Stomach smooth muscle (tissue), 2 donors: ENCODE results near the gene PDK1.
"Not testable (repeated sequence)": the region's sequence is repeated elsewhere in the genome, so short reads cannot be mapped to it uniquely, and the experiment has no call there.

Experiments
- H3K27ac ChIP-seq: one replicate; pipeline ENCODE4 v1.7.0; 2013; ENCODE audit warnings: mild to moderate bottlenecking, low read length, inconsistent platforms
- H3K27me3 ChIP-seq, 2 donors: one replicate each; pipeline ENCODE4 v1.7.0; 2013; ENCODE audit warnings: low read length in 2 of 2; ENCODE audit not compliant: insufficient read depth in 2 of 2, control insufficient read depth in 1 of 2
- H3K36me3 ChIP-seq, 2 donors: one replicate each; pipeline ENCODE4 v1.7.0; 2013; ENCODE audit warnings: low read length in 2 of 2; ENCODE audit not compliant: control insufficient read depth in 2 of 2, insufficient read depth in 2 of 2
- H3K4me1 ChIP-seq: one replicate; pipeline ENCODE4 v1.7.0; 2013; ENCODE audit warnings: low read length; ENCODE audit not compliant: control insufficient read depth, insufficient read depth
- H3K4me3 ChIP-seq, 2 donors: one replicate each; pipeline ENCODE4 v1.7.0; 2013; ENCODE audit warnings: low read length in 2 of 2
- H3K9ac ChIP-seq, 2 donors: one replicate each; pipeline ENCODE4 v1.7.0; 2013; ENCODE audit warnings: low read length in 2 of 2, mild to moderate bottlenecking in 1 of 2
- H3K9me3 ChIP-seq, 2 donors: one replicate each; pipeline ENCODE4 v1.7.0; 2013; ENCODE audit warnings: low read length in 2 of 2; ENCODE audit not compliant: control insufficient read depth in 2 of 2
- donor health status: healthy.
- donor health status: Pancreatic carcinoma.

The PDK1 gene

DNA sequence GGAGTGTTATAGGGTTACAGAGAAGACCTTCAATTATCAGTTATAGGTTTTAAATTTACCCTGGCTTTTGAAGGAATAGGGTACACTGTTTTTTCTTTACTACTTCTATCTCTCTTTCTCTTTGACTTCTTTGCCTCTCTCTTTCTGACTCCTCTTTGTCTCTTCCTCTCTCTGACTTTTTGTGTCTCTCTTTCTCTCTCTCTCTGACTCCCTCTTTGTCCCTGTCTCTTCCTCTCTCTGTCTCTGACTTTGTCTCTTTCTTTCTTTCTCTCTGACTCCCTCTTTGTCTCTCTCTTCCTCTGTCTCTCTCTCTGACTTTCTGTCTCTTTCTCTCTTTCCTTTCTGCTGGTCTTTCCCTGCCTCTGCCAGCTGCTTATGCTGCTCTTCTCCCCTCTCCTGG, 36.3 kb downstream of the PDK1 start:
- H3K27ac ChIP-seq, H3K4me1 ChIP-seq, H3K27me3 ChIP-seq, H3K9me3 ChIP-seq, H3K9ac ChIP-seq, H3K4me3 ChIP-seq: not testable (repeated sequence)
- peaks cover 3 to 17% of the 10 kb centered on the region in 2 donors for H3K36me3 ChIP-seq

DNA sequence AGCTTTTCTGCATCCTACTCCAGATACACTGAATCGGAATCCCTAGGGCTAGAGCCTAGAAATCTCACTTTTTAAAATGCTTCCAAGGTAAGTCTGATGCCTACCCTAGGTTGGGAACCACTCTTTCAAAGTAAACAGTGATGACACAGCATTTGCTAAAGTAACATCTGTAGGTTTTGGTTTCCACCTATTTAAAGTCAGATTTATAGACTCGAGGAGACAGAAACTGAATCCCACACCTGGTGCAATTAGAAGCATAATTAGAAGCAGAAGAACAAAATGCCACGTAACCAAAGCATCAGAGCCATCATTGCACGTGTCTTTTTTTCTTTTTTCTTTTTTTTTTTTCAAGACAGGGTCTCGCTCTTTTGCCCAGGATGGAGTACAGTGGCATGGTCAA, 40.9 kb downstream of the PDK1 start:
- no peak overlapping the region for H3K4me3 ChIP-seq

DNA sequence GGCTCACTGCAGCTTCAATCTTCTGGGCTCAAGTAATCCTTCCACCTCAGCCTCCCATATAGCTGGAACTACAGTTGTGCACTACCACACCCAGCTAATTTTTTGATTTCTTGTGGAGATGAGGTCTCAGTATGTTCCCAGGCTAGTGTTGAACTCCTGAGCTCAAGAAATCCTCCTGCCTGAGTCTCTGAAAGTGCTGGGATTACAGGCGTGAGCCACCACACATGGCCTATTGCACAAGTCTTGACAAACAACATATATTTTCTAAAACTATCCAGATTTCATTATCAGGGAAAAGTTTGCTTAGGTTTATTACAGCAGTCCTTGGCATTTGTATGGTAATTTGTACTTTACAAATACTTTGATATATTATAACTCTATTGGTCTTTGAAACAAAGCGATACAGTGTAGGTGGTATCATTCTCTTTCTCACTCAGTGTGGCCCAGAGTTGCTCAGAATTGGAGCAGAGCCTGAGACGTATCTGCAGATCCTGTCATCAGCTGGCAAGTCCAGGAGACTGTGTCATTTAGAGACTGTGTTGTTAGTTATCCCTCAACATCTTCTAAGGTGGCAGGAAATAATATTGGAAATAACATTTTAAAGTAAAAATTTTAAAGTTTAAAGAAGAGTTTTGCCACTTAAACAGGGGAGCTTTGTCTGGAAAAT, 41.4 kb downstream of the PDK1 start:
- no peak overlapping the region for H3K27ac ChIP-seq
- no peaks in the 10 kb centered on the region for H3K27me3 ChIP-seq
- no peak overlapping the region for H3K9ac ChIP-seq
- H3K4me1 ChIP-seq = no peaks in the 10 kb centered on the region
- no peaks in the 10 kb centered on the region for H3K9me3 ChIP-seq
- no peak overlapping the region for H3K4me3 ChIP-seq
- peaks cover 3 to 4% of the 10 kb centered on the region in 2 donors for H3K36me3 ChIP-seq

More for the DNA sequence above, 40.9 kb downstream of the PDK1 start:
- Histone ChIP-seq H3K36me3 (peaks cover 3 to 4% of the 10 kb centered on the region in 2 donors), H3K27me3 (no peaks in the 10 kb centered on the region), H3K9me3 (no peaks in the 10 kb centered on the region), H3K27ac (no peak overlapping the region), H3K9ac (no peak overlapping the region), H3K4me1 (no peaks in the 10 kb centered on the region)

DNA sequence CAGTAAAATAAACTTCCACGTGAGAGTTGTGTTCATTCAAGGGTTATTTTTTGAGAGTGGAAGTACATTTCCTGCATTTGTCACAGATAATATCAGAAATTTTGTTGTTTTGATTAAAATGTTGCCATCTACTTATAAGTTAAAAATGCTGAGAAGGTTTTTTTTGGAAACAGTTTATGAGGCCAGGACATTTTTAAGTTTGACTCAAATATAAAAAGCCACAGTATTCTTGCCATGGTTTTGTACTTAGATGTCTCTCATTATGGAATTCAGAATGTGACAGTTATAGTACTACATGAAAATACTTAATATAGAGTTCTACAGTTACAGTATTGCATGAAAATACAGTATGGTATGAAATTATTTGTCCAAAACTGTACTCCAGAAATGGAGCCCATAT, 44.1 kb downstream of the PDK1 start:
- Histone ChIP-seq H3K27ac (no peak overlapping the region), H3K4me3 (no peak overlapping the region), H3K27me3 (no peaks in the 10 kb centered on the region), H3K4me1 (no peaks in the 10 kb centered on the region), H3K36me3 (peaks cover 3 to 4% of the 10 kb centered on the region in 2 donors), H3K9ac (no peak overlapping the region), H3K9me3 (no peaks in the 10 kb centered on the region)

DNA sequence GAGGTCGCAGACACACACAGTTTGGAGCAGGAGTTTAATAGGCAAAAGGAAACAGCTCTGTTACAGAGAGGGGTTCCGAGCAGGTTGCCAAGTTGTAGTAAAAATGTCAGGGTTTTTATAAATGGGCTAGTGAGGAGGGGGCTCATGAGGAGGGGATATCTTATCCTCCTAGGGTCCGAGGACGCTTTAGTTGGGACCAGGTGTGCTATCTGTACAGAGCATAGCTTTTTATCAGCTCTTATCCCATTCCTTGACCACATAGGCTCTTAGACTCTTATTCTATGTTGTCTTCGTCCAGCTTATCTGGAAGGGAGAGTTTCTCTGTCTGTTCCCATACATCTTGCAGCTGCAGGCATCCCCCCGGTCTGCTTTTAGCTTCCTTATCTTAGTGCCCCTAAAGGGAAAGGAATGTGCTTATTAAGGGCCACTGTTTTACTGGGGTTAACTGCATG, 44.7 kb downstream of the PDK1 start:
- H3K9me3 ChIP-seq = no peaks in the 10 kb centered on the region
- H3K4me1 ChIP-seq = no peaks in the 10 kb centered on the region
- peaks cover 3 to 4% of the 10 kb centered on the region in 2 donors for H3K36me3 ChIP-seq
- no peak overlapping the region for H3K4me3 ChIP-seq
- H3K27ac ChIP-seq = no peak overlapping the region
- no peak overlapping the region for H3K9ac ChIP-seq
- H3K27me3 ChIP-seq = no peaks in the 10 kb centered on the region

DNA sequence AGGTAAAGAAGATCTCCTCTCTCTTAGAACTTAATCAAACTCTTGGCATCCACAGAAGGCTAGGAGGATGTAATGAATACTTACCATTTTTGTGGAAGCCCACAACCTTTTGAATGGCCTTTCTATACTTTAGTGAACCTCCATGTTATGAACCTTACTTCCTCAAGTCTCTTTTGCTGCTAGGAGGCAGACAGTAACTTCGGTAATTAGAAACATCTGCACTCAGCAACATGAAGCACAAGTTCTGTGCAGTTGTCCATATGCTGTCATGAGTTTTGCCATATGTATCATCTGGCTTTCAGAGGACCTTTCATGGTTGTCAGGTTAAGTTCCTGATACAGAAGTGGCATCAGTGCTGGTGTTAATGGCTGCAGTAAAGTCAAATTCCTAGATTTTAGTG, 50.4 kb downstream of the PDK1 start:
- no peaks in the 10 kb centered on the region for H3K9me3 ChIP-seq

DNA sequence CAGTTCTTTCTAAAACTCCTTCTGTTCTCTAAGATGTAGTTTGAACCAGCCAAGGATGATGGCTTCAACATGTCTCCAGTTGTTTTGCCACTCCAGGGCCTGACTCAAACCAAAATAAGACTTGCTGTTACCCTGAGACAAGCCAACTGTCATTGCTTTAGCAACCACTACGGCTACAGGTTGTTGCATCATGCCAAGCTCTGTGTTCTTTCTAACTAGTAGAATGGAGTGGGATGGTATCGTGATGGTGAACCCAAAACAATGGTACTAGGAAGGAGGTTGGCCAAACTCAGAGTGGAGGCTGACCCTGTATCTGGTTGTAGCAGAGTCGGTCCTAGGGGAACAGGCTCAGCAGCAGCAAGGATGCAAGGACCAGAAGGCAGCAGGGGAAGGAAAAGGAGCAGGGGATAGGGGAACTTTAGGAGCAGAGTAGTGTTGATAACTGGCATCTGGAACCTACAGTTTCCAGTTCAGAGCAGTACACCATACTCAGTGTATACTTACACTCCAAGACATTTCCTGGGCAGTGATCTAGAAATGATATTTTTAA, 51.6 kb downstream of the PDK1 start:
- Histone ChIP-seq H3K4me1 (no peaks in the 10 kb centered on the region), H3K9me3 (no peaks in the 10 kb centered on the region), H3K27me3 (no peaks in the 10 kb centered on the region), H3K4me3 (no peak overlapping the region), H3K9ac (no peak overlapping the region), H3K27ac (no peak overlapping the region), H3K36me3 (no peaks in the 10 kb centered on the region)

More for the DNA sequence above, 50.4 kb downstream of the PDK1 start:
- Histone ChIP-seq H3K27me3 (no peaks in the 10 kb centered on the region), H3K4me1 (no peaks in the 10 kb centered on the region), H3K36me3 (no peaks in the 10 kb centered on the region), H3K4me3 (no peak overlapping the region), H3K27ac (no peak overlapping the region), H3K9ac (no peak overlapping the region)

DNA sequence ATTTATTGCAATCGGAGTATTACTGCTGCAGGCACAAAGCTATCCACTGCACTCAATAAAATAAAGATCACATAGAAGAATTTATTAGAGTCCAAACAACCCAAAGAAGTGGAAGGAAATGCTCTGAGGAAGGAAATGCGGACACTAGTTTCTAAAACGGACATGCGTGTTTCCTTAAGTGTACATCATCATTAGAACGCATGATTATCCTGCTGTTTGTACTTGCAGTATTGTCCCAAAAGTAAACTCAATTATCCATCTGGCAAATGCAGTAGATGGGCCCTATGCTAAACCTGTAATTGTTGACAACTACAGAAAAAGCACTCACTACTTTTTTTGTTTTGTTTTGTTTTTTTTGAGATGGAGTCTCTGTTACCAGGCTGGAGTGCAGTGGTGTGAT, 53.6 kb downstream of the PDK1 start:
- no peaks in the 10 kb centered on the region for H3K9me3 ChIP-seq
- peaks cover 0 to 2% of the 10 kb centered on the region in 2 donors for H3K36me3 ChIP-seq
- no peak overlapping the region for H3K27ac ChIP-seq
- H3K4me1 ChIP-seq = peaks cover 4% of the 10 kb centered on the region
- H3K27me3 ChIP-seq = no peaks in the 10 kb centered on the region
- H3K4me3 ChIP-seq = no peak overlapping the region
- H3K9ac ChIP-seq = no peak overlapping the region

DNA sequence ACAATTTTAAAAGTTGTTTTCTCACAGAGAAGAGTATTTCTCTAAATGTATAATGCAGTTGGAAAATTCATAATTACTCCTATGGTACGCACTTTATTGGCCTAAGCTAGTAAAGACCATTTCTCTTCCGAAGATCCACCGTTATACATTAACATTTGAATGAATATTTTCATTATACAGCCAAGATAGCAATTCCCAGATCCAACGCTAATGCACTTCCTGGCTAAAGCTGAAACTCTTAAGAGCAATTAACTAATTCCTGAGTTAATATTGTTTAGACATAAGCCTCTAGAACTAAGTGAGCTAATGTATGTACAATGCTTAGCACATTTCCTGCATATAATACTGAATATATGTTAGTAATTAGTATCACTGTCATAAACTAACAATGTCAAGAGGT, 56.2 kb downstream of the PDK1 start:
- H3K4me3 ChIP-seq = no peak overlapping the region
- no peak overlapping the region for H3K27ac ChIP-seq
- no peaks in the 10 kb centered on the region for H3K9me3 ChIP-seq
- peaks cover 0 to 2% of the 10 kb centered on the region in 2 donors for H3K36me3 ChIP-seq
- peaks cover 4% of the 10 kb centered on the region for H3K4me1 ChIP-seq
- no peaks in the 10 kb centered on the region for H3K27me3 ChIP-seq
- H3K9ac ChIP-seq = no peak overlapping the region

DNA sequence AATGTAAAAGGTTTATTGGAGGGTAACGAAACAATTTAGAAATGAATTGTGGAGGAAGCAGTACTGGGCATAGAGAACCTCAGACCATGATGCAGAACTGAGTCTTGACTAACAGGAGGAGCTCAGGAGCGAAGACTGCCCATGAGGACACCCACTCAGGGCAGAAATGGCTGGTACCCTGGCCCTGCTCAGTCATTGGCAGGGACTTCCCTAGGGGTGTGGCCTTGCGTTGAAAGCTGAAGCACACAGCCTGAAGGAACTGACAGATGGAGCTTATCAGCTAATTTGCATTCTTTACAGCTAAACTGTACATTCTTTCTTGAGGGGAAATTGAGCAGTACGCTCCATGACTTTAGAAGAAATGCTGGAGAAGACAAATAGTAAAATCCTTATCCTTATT, 57.1 kb downstream of the PDK1 start:
- Histone ChIP-seq H3K9ac (no peak overlapping the region), H3K36me3 (peaks cover 0 to 2% of the 10 kb centered on the region in 2 donors), H3K27ac (no peak overlapping the region), H3K27me3 (no peaks in the 10 kb centered on the region), H3K4me3 (no peak overlapping the region), H3K9me3 (no peaks in the 10 kb centered on the region), H3K4me1 (peaks cover 4% of the 10 kb centered on the region)

DNA sequence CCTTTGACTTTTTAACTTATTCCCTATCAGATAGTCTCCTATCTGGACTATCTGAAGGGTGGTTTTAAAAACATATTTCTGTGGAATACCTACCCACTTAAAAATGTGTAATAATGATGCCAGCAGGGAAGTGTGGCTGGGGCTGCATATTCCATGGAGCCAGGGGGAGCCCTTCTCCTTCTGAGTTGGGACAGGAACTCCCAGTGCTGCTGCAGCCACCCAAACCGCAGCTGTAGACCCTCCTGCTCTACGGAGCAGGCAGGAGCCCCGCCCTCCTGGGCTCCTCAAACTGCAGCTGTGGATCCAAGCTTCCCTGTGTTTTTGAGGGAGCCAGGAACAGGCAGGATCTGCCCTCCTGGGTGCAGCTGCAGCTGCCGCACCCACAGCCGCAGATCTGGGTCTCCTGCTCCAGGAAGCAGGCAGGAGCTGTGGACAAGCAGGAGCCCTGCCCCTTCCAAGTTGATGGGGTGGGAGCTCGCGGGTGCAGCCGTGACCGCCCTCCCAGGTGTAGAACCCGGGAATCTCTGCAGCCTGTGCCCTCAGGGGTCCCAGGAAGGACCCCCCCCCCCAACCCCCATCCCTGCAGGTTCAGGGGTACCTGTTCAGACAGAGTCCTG, 57.8 kb downstream of the PDK1 start:
- H3K9me3 ChIP-seq = no peaks in the 10 kb centered on the region

More for the DNA sequence above, 57.8 kb downstream of the PDK1 start:
- Histone ChIP-seq H3K9ac (no peak overlapping the region), H3K27ac (no peak overlapping the region), H3K4me3 (no peak overlapping the region), H3K27me3 (no peaks in the 10 kb centered on the region), H3K4me1 (peaks cover 4% of the 10 kb centered on the region), H3K36me3 (peaks cover 0 to 2% of the 10 kb centered on the region in 2 donors)
